RWPE2 (cell line): ENCODE results near the gene OR9Q1.

Experiments used
- ATAC-seq: fragments of 200-7000 bp; cut with Tn5 transposase; 3 replicates; pipeline ENCODE4 v1.9.1; 2021; ENCODE audit warnings: low read depth
- DNase-seq: peaks from one replicate; pipeline ENCODE4 v3.0.0-alpha.2; 2020; ENCODE audit warnings: low spot score
- H3K27ac ChIP-seq: fragments of 450-650 bp; 2 replicates; pipeline ENCODE4 v1.5.1; 2017; ENCODE audit warnings: mild to moderate bottlenecking; ENCODE audit not compliant: poor library complexity, severe bottlenecking
- H3K27me3 ChIP-seq: fragments of 250-450 bp; sonication (Bioruptor Pico); 2 replicates; pipeline ENCODE4 v1.5.1; 2021; ENCODE audit warnings: mild to moderate bottlenecking, moderate library complexity; ENCODE audit not compliant: insufficient read depth, poor library complexity, severe bottlenecking
- H3K36me3 ChIP-seq: fragments of 250-450 bp; sonication (Bioruptor Pico); 2 replicates; pipeline ENCODE4 v1.5.1; 2020; ENCODE audit warnings: low read depth, mild to moderate bottlenecking, moderate library complexity
- H3K4me1 ChIP-seq: fragments of 250-450 bp; sonication (Bioruptor Pico); 2 replicates; pipeline ENCODE4 v1.5.1; 2021; ENCODE audit warnings: mild to moderate bottlenecking, moderate library complexity; ENCODE audit not compliant: insufficient read depth, poor library complexity, severe bottlenecking
- H3K4me3 ChIP-seq: fragments of 250-450 bp; sonication (Bioruptor Pico); 2 replicates; pipeline ENCODE4 v1.5.1; 2021; ENCODE audit warnings: mild to moderate bottlenecking, moderate library complexity; ENCODE audit not compliant: severe bottlenecking
- H3K9me3 ChIP-seq: fragments of 250-450 bp; sonication (Bioruptor Pico); 2 replicates; pipeline ENCODE4 v1.5.1; 2021; ENCODE audit warnings: mild to moderate bottlenecking, moderate library complexity; ENCODE audit not compliant: severe bottlenecking
- CTCF ChIP-seq: fragments of 450-650 bp; IDR thresholded peaks from one replicate; pipeline ENCODE4 v1.5.1; 2017; ENCODE audit warnings: mild to moderate bottlenecking, moderate library complexity; ENCODE audit not compliant: poor library complexity, severe bottlenecking

Gene OR9Q1

GRCh38 chr11:58023435-58023931 is at the start of gene OR9Q1:
Gene OR9Q1, plus strand, starts transcription at chr11:58023881. Its CDS starts 155,564 bp downstream, at chr11:58179445.
- no peaks in the 10 kb centered on the region for H3K9me3 ChIP-seq
- no peaks in the 10 kb centered on the region for H3K4me1 ChIP-seq
- TF ChIP-seq CTCF = no peak
- no peaks in the 10 kb centered on the region for H3K27me3 ChIP-seq
- no peak within 1 kb of the TSS for H3K4me3 ChIP-seq
- no peaks in the 10 kb centered on the region for H3K36me3 ChIP-seq
- no peak within 1 kb of the TSS for H3K27ac ChIP-seq
- no peak for DNase-seq
- no peak for ATAC-seq

- no peak for ATAC-seq
- Histone ChIP-seq H3K27me3 (peaks cover 3% of the 10 kb centered on the region), H3K4me3 (no peak overlapping the region), H3K27ac (no peak overlapping the region), H3K9me3 (no peaks in the 10 kb centered on the region), H3K4me1 (no peaks in the 10 kb centered on the region), H3K36me3 (no peaks in the 10 kb centered on the region)
- no peak for DNase-seq
- TF ChIP-seq CTCF = no peak
Observed at GRCh38 chr11:57974132-57974531, 49.5 kb upstream of the OR9Q1 start.

- H3K9me3 ChIP-seq = no peaks in the 10 kb centered on the region
- H3K36me3 ChIP-seq = no peaks in the 10 kb centered on the region
- H3K4me1 ChIP-seq = no peaks in the 10 kb centered on the region
- H3K27ac ChIP-seq = no peak overlapping the region
- ATAC-seq = no peak
- no peak for TF ChIP-seq CTCF
- no peak for DNase-seq
- peaks cover 3% of the 10 kb centered on the region for H3K27me3 ChIP-seq
- H3K4me3 ChIP-seq = no peak overlapping the region
Observed at GRCh38 chr11:57974848-57975601, 48.7 kb upstream of the OR9Q1 start.

- Histone ChIP-seq H3K9me3 (no peaks in the 10 kb centered on the region), H3K27me3 (no peaks in the 10 kb centered on the region), H3K4me1 (no peaks in the 10 kb centered on the region), H3K36me3 (no peaks in the 10 kb centered on the region), H3K27ac (no peak overlapping the region), H3K4me3 (no peak overlapping the region)
- TF ChIP-seq CTCF = no peak
- DNase-seq = no peak
- ATAC-seq = no peak
Observed at GRCh38 chr11:57977709-57978108, 46.0 kb upstream of the OR9Q1 start.
